ENCODE results near the gene PGAP1.

- no peak for TF ChIP-seq POLR2A (IDR thresholded peaks at IDR 0.05)
- TF ChIP-seq CTCF (IDR thresholded peaks at IDR 0.05): no peak
Observed at GRCh38 chr2:196836440-196836839, 90.1 kb downstream of the PGAP1 start.
